Activated naive CD4-positive, alpha-beta T cell treated with anti-CD3 and anti-CD28 coated beads, Interleukin-2, amount 10 ng/mL, durations not matched to agents 7 days and 5 days (primary cell): ENCODE measurements around the gene VGLL4.

Source experiments
- CTCF ChIA-PET: fragments of 350-600 bp; sonication (Branson Sonifier 250); formaldehyde crosslinking; loops from one replicate; lab custom pipeline; 2021; ENCODE audit warnings: antibody characterized with exemption; lab: Charles Lee
- DNase-seq: peaks from one replicate; pipeline ENCODE4 v3.0.0-alpha.2; 2020
- H3K27ac Mint-ChIP-seq: one replicate; pipeline ENCODE4 v1.8.0; 2021; ENCODE audit warnings: mild to moderate bottlenecking, moderate library complexity, mixed read lengths
- H3K27me3 Mint-ChIP-seq: one replicate; pipeline ENCODE4 v1.8.0; 2021; ENCODE audit warnings: mild to moderate bottlenecking, mixed read lengths
- H3K36me3 Mint-ChIP-seq: one replicate; pipeline ENCODE4 v1.8.0; 2021; ENCODE audit warnings: mixed read lengths
- H3K4me1 Mint-ChIP-seq: one replicate; pipeline ENCODE4 v1.8.0; 2021; ENCODE audit warnings: mixed read lengths
- H3K4me3 Mint-ChIP-seq: one replicate; pipeline ENCODE4 v1.8.0; 2021; ENCODE audit warnings: mild to moderate bottlenecking, moderate library complexity, mixed read lengths
- H3K9me3 Mint-ChIP-seq: one replicate; pipeline ENCODE4 v1.8.0; 2021; ENCODE audit warnings: mixed read lengths

The VGLL4 gene

GRCh38 chr3:11629716-11630115 is 14.0 kb downstream of the VGLL4 start:
- no peak overlapping the region for H3K27ac Mint-ChIP-seq
- CTCF ChIA-PET = no interaction called here
- peaks cover 32% of the 10 kb centered on the region for H3K36me3 Mint-ChIP-seq
- no peak for DNase-seq
- peaks cover 71% of the 10 kb centered on the region for H3K4me1 Mint-ChIP-seq
- H3K4me3 Mint-ChIP-seq = no peak overlapping the region
- no peaks in the 10 kb centered on the region for H3K9me3 Mint-ChIP-seq
- H3K27me3 Mint-ChIP-seq = no peaks in the 10 kb centered on the region

- Mint-ChIP-seq H3K9me3 (peaks cover 3% of the 10 kb centered on the region), H3K27ac (no peak overlapping the region), H3K4me3 (no peak overlapping the region), H3K36me3 (peaks cover 39% of the 10 kb centered on the region), H3K27me3 (no peaks in the 10 kb centered on the region), H3K4me1 (peaks cover 71% of the 10 kb centered on the region)
- DNase-seq = no peak
- CTCF ChIA-PET = no interaction called here
These were observed 16.1 kb downstream of the VGLL4 start for GRCh38 chr3:11627612-11628011.

- Mint-ChIP-seq H3K9me3 (peaks cover 3% of the 10 kb centered on the region), H3K27me3 (no peaks in the 10 kb centered on the region), H3K36me3 (peaks cover 30% of the 10 kb centered on the region), H3K4me1 (peaks cover 59% of the 10 kb centered on the region), H3K4me3 (peak overlapping the region; percentile 4), H3K27ac (peak overlapping the region; percentile 74)
- CTCF ChIA-PET = interaction anchor here (1.0 to 1.7 kb wide), 4 partner anchors 8 to 37 kb away, joined by 3 to 7 read pairs (median 4); no protein-coding TSS in a partner anchor
- DNase-seq = no peak
These were observed 17.6 kb downstream of the VGLL4 start for GRCh38 chr3:11626084-11626463.

- Mint-ChIP-seq H3K27me3 (no peaks in the 10 kb centered on the region), H3K36me3 (peaks cover 27% of the 10 kb centered on the region), H3K9me3 (peaks cover 3% of the 10 kb centered on the region), H3K27ac (peak overlapping the region; percentile 74), H3K4me3 (peak overlapping the region; percentile 55), H3K4me1 (peaks cover 57% of the 10 kb centered on the region)
- no peak for DNase-seq
- CTCF ChIA-PET = interaction anchor here (0.7 to 1.7 kb wide), 6 partner anchors 9 to 919 kb away, joined by 3 to 7 read pairs (median 4); partner anchors contain the start of gene VGLL4
These were observed 18.2 kb downstream of the VGLL4 start for GRCh38 chr3:11625376-11626083.

- Mint-ChIP-seq H3K4me3 (peak overlapping the region; percentile 55), H3K9me3 (peaks cover 3% of the 10 kb centered on the region), H3K4me1 (peaks cover 59% of the 10 kb centered on the region), H3K27ac (peak overlapping the region; percentile 74), H3K36me3 (peaks cover 26% of the 10 kb centered on the region), H3K27me3 (no peaks in the 10 kb centered on the region)
- peak; percentile 51 for DNase-seq
- CTCF ChIA-PET = interaction anchor here (0.7 to 1.7 kb wide), 4 partner anchors 10 to 919 kb away, joined by 3 to 7 read pairs (median 4); partner anchors contain the start of gene VGLL4
These were observed 18.9 kb downstream of the VGLL4 start for GRCh38 chr3:11624704-11625375.

GRCh38 chr3:11624161-11624560 is 19.6 kb downstream of the VGLL4 start:
- H3K9me3 Mint-ChIP-seq = peaks cover 3% of the 10 kb centered on the region
- H3K36me3 Mint-ChIP-seq = peaks cover 29% of the 10 kb centered on the region
- peak overlapping the region; percentile 74 for H3K27ac Mint-ChIP-seq
- CTCF ChIA-PET = no interaction called here
- no peaks in the 10 kb centered on the region for H3K27me3 Mint-ChIP-seq
- peaks cover 66% of the 10 kb centered on the region for H3K4me1 Mint-ChIP-seq
- DNase-seq = peak; percentile 83
- H3K4me3 Mint-ChIP-seq = peak overlapping the region; percentile 55

- Mint-ChIP-seq H3K27me3 (no peaks in the 10 kb centered on the region), H3K36me3 (peaks cover 29% of the 10 kb centered on the region), H3K9me3 (peaks cover 3% of the 10 kb centered on the region), H3K4me1 (peaks cover 70% of the 10 kb centered on the region), H3K4me3 (no peak overlapping the region), H3K27ac (no peak overlapping the region)
- CTCF ChIA-PET = no interaction called here
- no peak for DNase-seq
These were observed 20.8 kb downstream of the VGLL4 start for GRCh38 chr3:11622586-11623550.

GRCh38 chr3:11621077-11621476 is 22.6 kb downstream of the VGLL4 start:
- no peaks in the 10 kb centered on the region for H3K27me3 Mint-ChIP-seq
- no peak overlapping the region for H3K27ac Mint-ChIP-seq
- H3K4me1 Mint-ChIP-seq = peaks cover 57% of the 10 kb centered on the region
- H3K36me3 Mint-ChIP-seq = peaks cover 22% of the 10 kb centered on the region
- CTCF ChIA-PET = no interaction called here
- no peak for DNase-seq
- H3K9me3 Mint-ChIP-seq = peaks cover 3% of the 10 kb centered on the region
- no peak overlapping the region for H3K4me3 Mint-ChIP-seq

GRCh38 chr3:11619946-11620652 is 23.6 kb downstream of the VGLL4 start:
- no peak overlapping the region for H3K4me3 Mint-ChIP-seq
- CTCF ChIA-PET = interaction anchor here (0.6 kb wide), 1 partner anchor 21 kb away, joined by 3 read pairs; no protein-coding TSS in a partner anchor

GRCh38 chr3:11619461-11619860 is 24.3 kb downstream of the VGLL4 start:
- Mint-ChIP-seq H3K4me1 (peaks cover 43% of the 10 kb centered on the region), H3K4me3 (no peak overlapping the region), H3K9me3 (peaks cover 3% of the 10 kb centered on the region), H3K36me3 (peaks cover 20% of the 10 kb centered on the region), H3K27me3 (no peaks in the 10 kb centered on the region), H3K27ac (no peak overlapping the region)
- CTCF ChIA-PET = interaction anchor here (0.6 kb wide), 1 partner anchor 22 kb away, joined by 3 read pairs; no protein-coding TSS in a partner anchor
- no peak for DNase-seq

More at GRCh38 chr3:11619946-11620652, 23.6 kb downstream of the VGLL4 start:
- no peak for DNase-seq
- H3K9me3 Mint-ChIP-seq = peaks cover 3% of the 10 kb centered on the region
- peaks cover 49% of the 10 kb centered on the region for H3K4me1 Mint-ChIP-seq
- H3K36me3 Mint-ChIP-seq = peaks cover 20% of the 10 kb centered on the region
- no peak overlapping the region for H3K27ac Mint-ChIP-seq
- H3K27me3 Mint-ChIP-seq = no peaks in the 10 kb centered on the region

- peaks cover under 1% of the 10 kb centered on the region for H3K9me3 Mint-ChIP-seq
- H3K27ac Mint-ChIP-seq = no peak overlapping the region
- DNase-seq = no peak
- CTCF ChIA-PET = no interaction called here
- peaks cover 19% of the 10 kb centered on the region for H3K36me3 Mint-ChIP-seq
- no peak overlapping the region for H3K4me3 Mint-ChIP-seq
- peaks cover 37% of the 10 kb centered on the region for H3K4me1 Mint-ChIP-seq
- H3K27me3 Mint-ChIP-seq = no peaks in the 10 kb centered on the region
These were observed 24.8 kb downstream of the VGLL4 start for GRCh38 chr3:11618904-11619303.

- Mint-ChIP-seq H3K4me1 (peaks cover 26% of the 10 kb centered on the region), H3K36me3 (peaks cover 14% of the 10 kb centered on the region), H3K27me3 (no peaks in the 10 kb centered on the region), H3K27ac (no peak overlapping the region), H3K4me3 (no peak overlapping the region), H3K9me3 (no peaks in the 10 kb centered on the region)
- no peak for DNase-seq
- CTCF ChIA-PET = no interaction called here
These were observed 27.2 kb downstream of the VGLL4 start for GRCh38 chr3:11616551-11616950.

GRCh38 chr3:11613851-11614487 is 29.7 kb downstream of the VGLL4 start:
- H3K27me3 Mint-ChIP-seq = no peaks in the 10 kb centered on the region
- no peak overlapping the region for H3K27ac Mint-ChIP-seq
- no peaks in the 10 kb centered on the region for H3K9me3 Mint-ChIP-seq
- peaks cover 15% of the 10 kb centered on the region for H3K36me3 Mint-ChIP-seq
- no peak for DNase-seq
- H3K4me1 Mint-ChIP-seq = peaks cover 10% of the 10 kb centered on the region
- CTCF ChIA-PET = no interaction called here
- H3K4me3 Mint-ChIP-seq = no peak overlapping the region
